ENCODE data around the gene TMEM11.

DNA sequence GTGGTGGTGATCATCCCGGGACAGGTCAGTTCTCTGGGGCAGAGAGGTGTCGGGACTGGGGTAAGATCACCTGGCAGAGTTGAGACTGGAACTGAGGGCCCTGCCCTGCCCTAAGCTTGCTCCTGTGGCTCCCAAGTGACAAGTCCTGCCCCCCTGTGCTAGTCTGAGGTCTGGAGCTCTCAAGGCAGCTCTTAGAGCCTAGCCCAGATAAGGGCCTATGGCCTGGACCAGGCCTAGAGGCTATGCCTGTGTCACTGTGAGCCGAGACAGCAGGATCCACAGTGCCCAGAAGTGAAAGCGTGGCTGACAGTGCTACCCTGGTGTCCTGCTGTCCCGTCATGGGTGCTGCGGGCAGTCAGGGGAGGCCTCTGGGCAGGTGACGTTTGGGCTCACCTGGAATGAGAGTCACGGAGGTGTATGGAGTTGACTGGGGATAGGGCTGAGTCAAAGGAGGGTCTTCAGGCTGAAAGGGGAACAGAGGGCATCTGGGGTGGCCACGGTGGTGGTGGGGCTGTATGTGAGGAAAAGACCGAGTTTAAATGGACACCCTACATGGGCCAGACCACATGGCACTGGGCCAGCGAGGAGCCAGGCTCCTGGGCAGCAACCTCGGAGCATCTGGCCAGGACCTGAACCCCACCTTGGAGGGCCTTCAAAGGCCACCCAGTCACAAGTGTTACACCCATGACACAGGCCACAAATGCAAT lies 33.7 kb upstream of the TMEM11 start:
- TF ChIP-seq, protein P1, sequence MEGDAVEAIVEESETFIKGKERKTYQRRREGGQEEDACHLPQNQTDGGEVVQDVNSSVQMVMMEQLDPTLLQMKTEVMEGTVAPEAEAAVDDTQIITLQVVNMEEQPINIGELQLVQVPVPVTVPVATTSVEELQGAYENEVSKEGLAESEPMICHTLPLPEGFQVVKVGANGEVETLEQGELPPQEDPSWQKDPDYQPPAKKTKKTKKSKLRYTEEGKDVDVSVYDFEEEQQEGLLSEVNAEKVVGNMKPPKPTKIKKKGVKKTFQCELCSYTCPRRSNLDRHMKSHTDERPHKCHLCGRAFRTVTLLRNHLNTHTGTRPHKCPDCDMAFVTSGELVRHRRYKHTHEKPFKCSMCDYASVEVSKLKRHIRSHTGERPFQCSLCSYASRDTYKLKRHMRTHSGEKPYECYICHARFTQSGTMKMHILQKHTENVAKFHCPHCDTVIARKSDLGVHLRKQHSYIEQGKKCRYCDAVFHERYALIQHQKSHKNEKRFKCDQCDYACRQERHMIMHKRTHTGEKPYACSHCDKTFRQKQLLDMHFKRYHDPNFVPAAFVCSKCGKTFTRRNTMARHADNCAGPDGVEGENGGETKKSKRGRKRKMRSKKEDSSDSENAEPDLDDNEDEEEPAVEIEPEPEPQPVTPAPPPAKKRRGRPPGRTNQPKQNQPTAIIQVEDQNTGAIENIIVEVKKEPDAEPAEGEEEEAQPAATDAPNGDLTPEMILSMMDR (IDR thresholded peaks at IDR 0.05; ENCODE audit: low read depth, low read length, poor library complexity, severe bottlenecking), result no peak
- no peak for TF ChIP-seq EZH2phosphoT487 (IDR thresholded peaks at IDR 0.05; ENCODE audit: borderline replicate concordance, low read length)
